SH-SY5Y (cell line): ENCODE results near the gene ATPAF2.

Source experiments
- GATA2 ChIP-seq: IDR thresholded peaks from 2 replicates; pipeline ENCODE4 v1.6.1; 2011; ENCODE audit warnings: mild to moderate bottlenecking, low read depth, low read length
- GATA3 ChIP-seq: IDR thresholded peaks from 2 replicates; pipeline ENCODE4 v1.6.1; 2011; ENCODE audit warnings: low read depth, mild to moderate bottlenecking, low read length, moderate library complexity

GRCh38 chr17:18079543-18079942, 40.6 kb upstream of the ATPAF2 start:
- no peak for TF ChIP-seq GATA3
- TF ChIP-seq GATA2: no peak
